Measurements from ENCODE around the gene GRM7. TPM values are rescaled to one million over a fixed set of nuclear protein-coding genes. Genes with fewer than 3 reads are reported as not detected.

GRM7 gene
- polyA plus RNA-seq, 4 donors: 0.01 to 0.30 TPM; not detected in 2

DNA sequence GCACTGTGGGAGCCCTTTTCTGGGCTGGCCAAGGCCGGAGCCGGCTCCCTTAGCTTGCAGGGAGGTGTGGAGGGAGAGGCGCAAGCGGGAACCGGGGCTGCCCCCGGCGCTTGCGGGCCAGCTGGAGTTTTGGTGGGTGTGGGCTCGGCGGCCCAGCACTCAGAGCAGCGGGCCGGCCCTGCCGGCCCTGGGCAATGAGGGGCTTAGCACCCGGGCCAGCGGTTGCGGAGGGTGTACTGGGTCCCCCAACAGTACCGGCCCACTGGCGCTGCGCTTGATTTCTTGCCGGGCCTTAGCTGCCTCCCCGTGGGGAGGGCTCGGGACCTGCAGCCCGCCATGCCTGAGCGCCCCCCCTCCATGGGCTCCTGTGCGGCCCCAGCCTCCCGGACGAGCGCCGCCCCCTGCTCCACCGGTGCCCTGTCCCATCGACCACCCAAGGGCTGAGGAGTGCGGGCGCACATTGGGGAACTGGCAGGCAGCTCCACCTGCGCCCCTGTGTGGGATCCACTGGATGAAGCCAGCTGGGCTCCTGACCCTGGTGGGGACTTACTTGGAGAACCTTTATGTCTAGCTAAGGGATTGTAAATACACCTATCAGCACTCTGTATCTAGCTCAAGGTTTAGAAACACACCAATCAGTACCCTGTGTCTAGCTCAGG, 707.7 kb downstream of the GRM7 start:
- H3K36me3 ChIP-seq (ENCODE audit: control insufficient read depth in 3 of 3, insufficient read depth in 2 of 3, low read depth in 1 of 3, low read length in 3 of 3): no peaks in the 10 kb centered on the region
- FAIRE-seq (no peak), DNase-seq (no peak)
- H3K9me3 ChIP-seq (ENCODE audit: control insufficient read depth in 2 of 2, insufficient read depth in 1 of 2, low read depth in 1 of 2, low read length in 1 of 2): peaks cover 0 to 14% of the 10 kb centered on the region in 2 donors
- H3K27ac ChIP-seq (ENCODE audit: low read depth in 1 of 3, low read length in 2 of 3): no peak overlapping the region
- H3K27me3 ChIP-seq (ENCODE audit: control insufficient read depth in 3 of 3, insufficient read depth in 3 of 3, low read length in 3 of 3): no peaks in the 10 kb centered on the region
- H3K4me3 ChIP-seq (ENCODE audit: low read depth in 1 of 3, low read length in 3 of 3): no peak overlapping the region
- 97 to 98% (median 97%) methylated on average over 24 to 34 of the region's 34 CpGs for WGBS, 3 donors
- H3K4me1 ChIP-seq (ENCODE audit: control insufficient read depth in 3 of 3, insufficient read depth in 2 of 3, low read depth in 1 of 3, low read length in 2 of 3): no peaks in the 10 kb centered on the region

DNA sequence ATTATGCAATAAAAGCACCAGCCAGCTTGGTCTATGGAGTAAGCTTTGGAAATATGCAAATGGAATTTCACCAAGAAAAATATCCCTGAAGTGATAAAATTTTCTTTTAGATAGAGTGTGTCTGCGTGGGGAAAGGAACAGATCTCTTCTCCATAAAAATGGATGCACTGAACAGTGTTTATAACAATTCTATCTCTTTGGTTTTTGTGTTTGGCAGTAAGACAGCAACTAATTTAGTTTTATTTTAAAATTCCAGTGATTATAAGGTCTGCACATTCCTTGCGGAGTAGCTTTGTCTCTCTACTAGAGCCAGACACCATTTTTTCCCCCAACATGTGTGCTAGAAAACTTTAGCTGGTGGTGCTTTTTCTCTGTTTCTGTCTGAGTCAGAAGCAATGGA, 712.4 kb downstream of the GRM7 start:
- no peak overlapping the region for H3K4me3 ChIP-seq (ENCODE audit: low read depth in 1 of 3, low read length in 3 of 3)
- H3K27ac ChIP-seq (ENCODE audit: low read depth in 1 of 3, low read length in 2 of 3): no peak overlapping the region
- H3K4me1 ChIP-seq (ENCODE audit: control insufficient read depth in 3 of 3, insufficient read depth in 2 of 3, low read depth in 1 of 3, low read length in 2 of 3): no peaks in the 10 kb centered on the region
- no peak for FAIRE-seq
- 68 to 91% (median 87%) methylated on average over 2 of the region's 2 CpGs for WGBS, 3 donors
- H3K27me3 ChIP-seq (ENCODE audit: control insufficient read depth in 3 of 3, insufficient read depth in 3 of 3, low read length in 3 of 3): no peaks in the 10 kb centered on the region
- peaks cover 0 to 13% of the 10 kb centered on the region in 2 donors for H3K9me3 ChIP-seq (ENCODE audit: control insufficient read depth in 2 of 2, insufficient read depth in 1 of 2, low read depth in 1 of 2, low read length in 1 of 2)
- no peak for DNase-seq
- H3K36me3 ChIP-seq (ENCODE audit: control insufficient read depth in 3 of 3, insufficient read depth in 2 of 3, low read depth in 1 of 3, low read length in 3 of 3): no peaks in the 10 kb centered on the region

DNA sequence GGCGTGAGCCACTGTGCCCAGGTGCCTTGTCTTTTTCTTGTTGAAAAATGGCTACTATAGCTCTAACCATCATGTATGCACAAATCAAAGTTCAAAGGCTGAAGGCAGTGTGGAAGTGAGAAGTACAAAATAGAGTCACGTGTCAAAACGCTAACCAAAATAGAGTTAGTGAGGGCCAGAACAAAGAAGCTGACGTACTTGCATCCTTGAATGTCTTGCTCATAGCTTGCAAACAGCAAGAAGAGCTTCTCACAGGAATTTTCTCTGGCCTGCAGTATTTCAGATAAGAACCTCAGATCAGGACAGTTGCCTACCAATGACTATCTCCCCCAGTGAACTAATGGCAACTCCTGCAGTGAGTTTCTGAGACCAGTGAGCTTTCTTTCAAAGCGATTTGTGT, 713.5 kb downstream of the GRM7 start:
- Histone ChIP-seq H3K4me3 (ENCODE audit: low read depth in 1 of 3, low read length in 3 of 3) (no peak overlapping the region), H3K4me1 (ENCODE audit: control insufficient read depth in 3 of 3, insufficient read depth in 2 of 3, low read depth in 1 of 3, low read length in 2 of 3) (no peaks in the 10 kb centered on the region), H3K9me3 (ENCODE audit: control insufficient read depth in 2 of 2, insufficient read depth in 1 of 2, low read depth in 1 of 2, low read length in 1 of 2) (peaks cover 0 to 3% of the 10 kb centered on the region in 2 donors), H3K36me3 (ENCODE audit: control insufficient read depth in 3 of 3, insufficient read depth in 2 of 3, low read depth in 1 of 3, low read length in 3 of 3) (no peaks in the 10 kb centered on the region), H3K27me3 (ENCODE audit: control insufficient read depth in 3 of 3, insufficient read depth in 3 of 3, low read length in 3 of 3) (no peaks in the 10 kb centered on the region), H3K27ac (ENCODE audit: low read depth in 1 of 3, low read length in 2 of 3) (no peak overlapping the region)
- DNase-seq (no peak), FAIRE-seq (no peak)
- 61 to 82% (median 63%) methylated on average over 5 of the region's 5 CpGs for WGBS, 3 donors

DNA sequence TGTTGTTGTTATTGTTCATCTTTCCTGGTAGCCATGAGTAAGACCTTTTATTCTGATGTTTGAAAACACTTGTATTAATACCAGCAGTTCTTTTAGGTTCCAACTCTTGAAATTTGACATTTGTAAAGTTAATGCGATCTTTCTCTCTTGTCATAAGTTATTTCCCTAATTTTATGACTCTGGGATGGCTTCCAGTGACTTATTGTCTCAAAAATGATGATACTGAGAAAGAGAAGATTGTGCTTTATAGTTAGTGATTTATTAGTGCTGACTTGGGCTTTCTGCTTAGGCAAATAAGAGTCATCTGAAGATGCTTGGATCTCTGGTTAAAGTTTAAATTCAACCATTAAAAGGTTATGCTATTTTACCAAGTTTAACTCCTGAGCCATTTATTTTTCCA, 715.2 kb downstream of the GRM7 start:
- H3K27ac ChIP-seq (ENCODE audit: low read depth in 1 of 3, low read length in 2 of 3): no peak overlapping the region
- H3K4me3 ChIP-seq (ENCODE audit: low read depth in 1 of 3, low read length in 3 of 3): no peak overlapping the region
- H3K4me1 ChIP-seq (ENCODE audit: control insufficient read depth in 3 of 3, insufficient read depth in 2 of 3, low read depth in 1 of 3, low read length in 2 of 3): no peaks in the 10 kb centered on the region
- H3K9me3 ChIP-seq (ENCODE audit: control insufficient read depth in 2 of 2, insufficient read depth in 1 of 2, low read depth in 1 of 2, low read length in 1 of 2): peaks cover 0 to 3% of the 10 kb centered on the region in 2 donors
- no peaks in the 10 kb centered on the region for H3K36me3 ChIP-seq (ENCODE audit: control insufficient read depth in 3 of 3, insufficient read depth in 2 of 3, low read depth in 1 of 3, low read length in 3 of 3)
- FAIRE-seq (no peak), DNase-seq (no peak)
- H3K27me3 ChIP-seq (ENCODE audit: control insufficient read depth in 3 of 3, insufficient read depth in 3 of 3, low read length in 3 of 3): no peaks in the 10 kb centered on the region
- WGBS, 3 donors: 26 to 64% (median 61%) methylated on average over 1 of the region's 1 CpG

DNA sequence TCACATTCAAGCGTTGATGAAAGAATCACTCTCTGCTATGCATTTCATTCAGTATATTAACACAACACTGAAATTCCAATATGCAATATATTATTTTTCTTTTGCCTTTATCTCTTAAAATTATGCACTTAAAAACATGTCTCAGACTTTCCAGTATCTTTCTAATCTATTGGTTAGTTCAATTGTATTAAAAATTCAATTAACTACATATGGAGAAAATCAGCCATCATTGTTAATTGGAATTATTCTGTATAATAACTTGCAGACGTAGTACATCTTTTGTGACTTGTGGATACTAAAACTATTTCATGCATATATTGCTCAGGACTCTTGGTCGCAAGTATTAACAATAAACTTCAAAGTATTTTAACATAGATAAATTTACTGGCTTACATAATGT, 715.6 kb downstream of the GRM7 start:
- H3K9me3 ChIP-seq (ENCODE audit: control insufficient read depth in 2 of 2, insufficient read depth in 1 of 2, low read depth in 1 of 2, low read length in 1 of 2): peaks cover 0 to 3% of the 10 kb centered on the region in 2 donors
- DNase-seq (no peak), FAIRE-seq (no peak)
- WGBS, 3 donors: 86 to 93% (median 88%) methylated on average over 3 of the region's 3 CpGs
- no peak overlapping the region for H3K4me3 ChIP-seq (ENCODE audit: low read depth in 1 of 3, low read length in 3 of 3)
- H3K36me3 ChIP-seq (ENCODE audit: control insufficient read depth in 3 of 3, insufficient read depth in 2 of 3, low read depth in 1 of 3, low read length in 3 of 3): no peaks in the 10 kb centered on the region
- H3K27me3 ChIP-seq (ENCODE audit: control insufficient read depth in 3 of 3, insufficient read depth in 3 of 3, low read length in 3 of 3): no peaks in the 10 kb centered on the region
- H3K27ac ChIP-seq (ENCODE audit: low read depth in 1 of 3, low read length in 2 of 3): no peak overlapping the region
- H3K4me1 ChIP-seq (ENCODE audit: control insufficient read depth in 3 of 3, insufficient read depth in 2 of 3, low read depth in 1 of 3, low read length in 2 of 3): no peaks in the 10 kb centered on the region

DNA sequence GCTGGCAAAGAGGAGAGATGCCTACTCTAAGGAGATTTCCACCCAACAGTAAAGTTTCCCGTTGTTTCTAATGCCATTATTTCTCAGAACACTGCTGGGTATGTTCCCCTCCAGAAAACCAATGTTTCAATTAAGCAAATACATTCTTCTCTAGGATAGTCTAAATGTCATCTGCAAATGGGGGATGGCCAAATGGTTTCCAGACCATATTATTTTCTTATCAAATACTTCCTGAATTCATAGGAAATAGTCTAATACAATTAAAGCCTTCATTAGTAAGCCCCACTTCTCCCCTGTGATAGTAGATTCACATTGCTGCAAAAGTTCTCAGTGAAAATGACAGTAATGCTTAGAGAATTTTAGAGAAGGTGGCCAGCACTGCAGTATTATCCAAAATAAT, 716.6 kb downstream of the GRM7 start:
- H3K9me3 ChIP-seq (ENCODE audit: control insufficient read depth in 2 of 2, insufficient read depth in 1 of 2, low read depth in 1 of 2, low read length in 1 of 2): no peaks in the 10 kb centered on the region
- FAIRE-seq: no peak
- H3K36me3 ChIP-seq (ENCODE audit: control insufficient read depth in 3 of 3, insufficient read depth in 2 of 3, low read depth in 1 of 3, low read length in 3 of 3): no peaks in the 10 kb centered on the region
- H3K27ac ChIP-seq (ENCODE audit: low read depth in 1 of 3, low read length in 2 of 3): no peak overlapping the region
- 70 to 86% (median 80%) methylated on average over 1 of the region's 1 CpG for WGBS, 3 donors
- no peak for DNase-seq
- H3K4me1 ChIP-seq (ENCODE audit: control insufficient read depth in 3 of 3, insufficient read depth in 2 of 3, low read depth in 1 of 3, low read length in 2 of 3): no peaks in the 10 kb centered on the region
- H3K27me3 ChIP-seq (ENCODE audit: control insufficient read depth in 3 of 3, insufficient read depth in 3 of 3, low read length in 3 of 3): no peaks in the 10 kb centered on the region
- H3K4me3 ChIP-seq (ENCODE audit: low read depth in 1 of 3, low read length in 3 of 3): no peak overlapping the region

DNA sequence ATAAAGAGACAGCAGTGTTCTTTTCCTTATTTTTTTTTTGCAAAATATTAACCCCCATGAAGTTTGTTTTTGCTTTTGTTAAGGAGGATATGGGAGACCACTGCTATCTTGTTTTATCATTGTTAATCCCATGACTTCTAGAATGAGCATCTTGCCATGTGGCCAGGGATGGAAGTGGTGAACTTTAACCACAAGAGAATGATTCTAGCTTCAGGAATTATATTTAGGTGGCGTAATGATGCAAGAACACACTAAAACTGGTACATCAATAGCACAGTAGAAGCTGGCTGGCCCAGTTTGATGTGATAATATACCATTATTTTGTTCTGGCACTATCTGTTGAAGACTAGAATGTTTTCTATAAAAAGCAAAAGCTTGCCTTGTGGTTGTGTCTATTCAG, 720.9 kb downstream of the GRM7 start:
- Histone ChIP-seq H3K36me3 (ENCODE audit: control insufficient read depth in 3 of 3, insufficient read depth in 2 of 3, low read depth in 1 of 3, low read length in 3 of 3) (no peaks in the 10 kb centered on the region), H3K9me3 (ENCODE audit: control insufficient read depth in 2 of 2, insufficient read depth in 1 of 2, low read depth in 1 of 2, low read length in 1 of 2) (no peaks in the 10 kb centered on the region), H3K4me1 (ENCODE audit: control insufficient read depth in 3 of 3, insufficient read depth in 2 of 3, low read depth in 1 of 3, low read length in 2 of 3) (no peaks in the 10 kb centered on the region), H3K27me3 (ENCODE audit: control insufficient read depth in 3 of 3, insufficient read depth in 3 of 3, low read length in 3 of 3) (no peaks in the 10 kb centered on the region), H3K4me3 (ENCODE audit: low read depth in 1 of 3, low read length in 3 of 3) (no peak overlapping the region), H3K27ac (ENCODE audit: low read depth in 1 of 3, low read length in 2 of 3) (no peak overlapping the region)
- FAIRE-seq (no peak), DNase-seq (no peak)
- whole genome bisulfite sequencing, 3 donors: 73 to 84% (median 76%) methylated on average over 1 of the region's 1 CpG

DNA sequence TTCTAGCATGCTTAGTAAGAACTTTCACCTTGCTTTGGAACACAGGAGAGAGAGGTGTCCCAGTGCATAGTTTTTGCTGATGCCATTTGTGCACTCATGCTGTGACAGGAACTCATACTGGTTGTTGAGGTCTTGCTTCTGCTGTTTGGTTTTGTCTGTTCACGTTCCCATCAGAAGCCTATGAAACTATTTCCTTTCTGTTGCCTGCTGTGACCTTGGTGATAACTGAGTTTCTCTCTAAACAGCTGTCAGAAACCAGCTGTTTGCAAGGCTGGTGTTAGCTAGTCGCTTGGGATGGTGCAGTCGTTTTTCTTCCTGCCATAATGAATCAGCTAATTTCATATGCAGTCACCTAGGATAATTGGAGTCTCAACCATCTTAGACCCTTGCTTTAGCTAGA, 724.1 kb downstream of the GRM7 start:
- H3K27me3 ChIP-seq (ENCODE audit: control insufficient read depth in 3 of 3, insufficient read depth in 3 of 3, low read length in 3 of 3): no peaks in the 10 kb centered on the region
- no peak for FAIRE-seq
- H3K36me3 ChIP-seq (ENCODE audit: control insufficient read depth in 3 of 3, insufficient read depth in 2 of 3, low read depth in 1 of 3, low read length in 3 of 3): no peaks in the 10 kb centered on the region
- WGBS, 3 donors: 26 to 46% (median 34%) methylated on average over 3 of the region's 3 CpGs
- DNase-seq: no peak
- H3K4me1 ChIP-seq (ENCODE audit: control insufficient read depth in 3 of 3, insufficient read depth in 2 of 3, low read depth in 1 of 3, low read length in 2 of 3): no peaks in the 10 kb centered on the region
- H3K4me3 ChIP-seq (ENCODE audit: low read depth in 1 of 3, low read length in 3 of 3): no peak overlapping the region
- H3K27ac ChIP-seq (ENCODE audit: low read depth in 1 of 3, low read length in 2 of 3): no peak overlapping the region
- H3K9me3 ChIP-seq (ENCODE audit: control insufficient read depth in 2 of 2, insufficient read depth in 1 of 2, low read depth in 1 of 2, low read length in 1 of 2): no peaks in the 10 kb centered on the region

DNA sequence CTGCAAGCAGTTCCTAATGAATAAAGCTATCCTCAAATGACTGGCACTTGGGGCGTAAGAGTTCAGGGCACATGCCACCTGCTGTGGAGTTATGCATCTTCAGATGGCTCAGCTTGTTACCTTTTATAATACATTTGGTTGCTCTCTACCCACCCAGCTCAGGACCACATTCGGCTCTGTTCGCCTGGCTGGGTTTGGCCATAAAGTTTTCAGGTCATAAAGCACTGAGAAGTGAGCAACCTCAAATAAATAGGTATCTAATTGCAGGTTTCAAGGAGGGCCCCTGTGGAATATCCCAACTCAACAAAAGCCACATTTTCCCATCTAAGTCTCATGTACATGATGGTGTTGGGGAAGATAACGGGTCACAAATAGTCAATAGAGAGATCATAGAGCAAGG, 727.3 kb downstream of the GRM7 start:
- no peaks in the 10 kb centered on the region for H3K27me3 ChIP-seq (ENCODE audit: control insufficient read depth in 3 of 3, insufficient read depth in 3 of 3, low read length in 3 of 3)
- H3K36me3 ChIP-seq (ENCODE audit: control insufficient read depth in 3 of 3, insufficient read depth in 2 of 3, low read depth in 1 of 3, low read length in 3 of 3): no peaks in the 10 kb centered on the region
- H3K9me3 ChIP-seq (ENCODE audit: control insufficient read depth in 2 of 2, insufficient read depth in 1 of 2, low read depth in 1 of 2, low read length in 1 of 2): no peaks in the 10 kb centered on the region
- no peak overlapping the region for H3K4me3 ChIP-seq (ENCODE audit: low read depth in 1 of 3, low read length in 3 of 3)
- no peak overlapping the region for H3K27ac ChIP-seq (ENCODE audit: low read depth in 1 of 3, low read length in 2 of 3)
- 89 to 96% (median 90%) methylated on average over 4 of the region's 4 CpGs for WGBS, 3 donors
- no peaks in the 10 kb centered on the region for H3K4me1 ChIP-seq (ENCODE audit: control insufficient read depth in 3 of 3, insufficient read depth in 2 of 3, low read depth in 1 of 3, low read length in 2 of 3)
- FAIRE-seq (no peak), DNase-seq (no peak)
